Muscle layer of colon (tissue), 2 donors: Measurements from ENCODE around the gene HMG20B.

Experiments
- H3K27ac ChIP-seq: one replicate; pipeline ENCODE4 v1.7.0; 2013; ENCODE audit warnings: low read depth, mild to moderate bottlenecking, low read length, moderate library complexity
- H3K27me3 ChIP-seq, 2 donors: one replicate each; pipeline ENCODE4 v1.7.0; 2013; ENCODE audit warnings: low read length in 2 of 2, mild to moderate bottlenecking in 2 of 2; ENCODE audit not compliant: insufficient read depth in 2 of 2, control insufficient read depth in 1 of 2
- H3K36me3 ChIP-seq: one replicate; pipeline ENCODE4 v1.7.0; 2013; ENCODE audit warnings: mild to moderate bottlenecking, low read length; ENCODE audit not compliant: insufficient read depth
- H3K4me1 ChIP-seq: one replicate; pipeline ENCODE4 v1.7.0; 2013; ENCODE audit warnings: mild to moderate bottlenecking, low read length; ENCODE audit not compliant: insufficient read depth
- H3K4me3 ChIP-seq, 2 donors: one replicate each; pipeline ENCODE4 v1.7.0; 2013; ENCODE audit warnings: low read length in 2 of 2, low read depth in 1 of 2, mild to moderate bottlenecking in 1 of 2, moderate library complexity in 1 of 2
- H3K9ac ChIP-seq: one replicate; pipeline ENCODE4 v1.7.0; 2013; ENCODE audit warnings: low read length
- H3K9me3 ChIP-seq: one replicate; pipeline ENCODE4 v1.7.0; 2013; ENCODE audit warnings: mild to moderate bottlenecking, low read length
- donor health status: abdominal sarcoma.
- donor health status: Adenocarcinoma of cecum.

HMG20B gene

DNA sequence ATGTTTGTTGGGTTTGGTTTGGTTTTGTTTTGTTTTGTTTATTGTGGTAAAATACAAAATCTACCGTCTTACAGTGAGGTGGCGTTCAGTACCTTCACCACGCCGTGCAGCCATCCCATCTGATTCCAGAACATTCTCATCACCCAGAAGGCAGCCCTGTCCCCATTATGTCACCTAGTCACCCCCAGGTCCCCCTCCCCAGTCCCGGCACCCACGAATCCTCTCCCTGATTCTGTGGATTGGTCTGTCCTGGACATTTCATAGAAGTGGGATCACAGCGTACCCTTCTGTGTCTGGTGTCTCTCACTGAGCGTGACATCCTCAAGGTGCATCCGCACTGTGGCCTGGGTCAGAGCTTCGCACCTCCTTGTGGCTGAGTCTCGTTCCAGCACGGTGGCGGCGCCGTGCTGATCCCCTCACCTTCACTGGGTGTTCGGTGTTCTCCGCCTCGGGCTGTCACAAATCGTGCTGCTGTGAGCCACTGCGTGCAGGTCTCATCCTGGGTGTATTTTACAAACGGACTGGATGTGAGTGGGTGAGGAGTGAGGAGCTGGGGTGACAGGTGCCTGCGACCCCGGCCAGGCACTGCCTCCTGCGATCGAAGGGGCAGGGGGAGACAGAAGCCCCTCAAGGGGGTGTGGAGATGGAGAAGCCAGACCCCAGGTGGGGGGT, 34.4 kb upstream of the HMG20B start:
- no peak overlapping the region for H3K27ac ChIP-seq
- H3K4me1 ChIP-seq, result no peaks in the 10 kb centered on the region
- H3K27me3 ChIP-seq, result no peaks in the 10 kb centered on the region
- peaks cover 18% of the 10 kb centered on the region for H3K36me3 ChIP-seq
- no peak overlapping the region for H3K4me3 ChIP-seq
- H3K9me3 ChIP-seq, result no peaks in the 10 kb centered on the region
- H3K9ac ChIP-seq, result no peak overlapping the region

DNA sequence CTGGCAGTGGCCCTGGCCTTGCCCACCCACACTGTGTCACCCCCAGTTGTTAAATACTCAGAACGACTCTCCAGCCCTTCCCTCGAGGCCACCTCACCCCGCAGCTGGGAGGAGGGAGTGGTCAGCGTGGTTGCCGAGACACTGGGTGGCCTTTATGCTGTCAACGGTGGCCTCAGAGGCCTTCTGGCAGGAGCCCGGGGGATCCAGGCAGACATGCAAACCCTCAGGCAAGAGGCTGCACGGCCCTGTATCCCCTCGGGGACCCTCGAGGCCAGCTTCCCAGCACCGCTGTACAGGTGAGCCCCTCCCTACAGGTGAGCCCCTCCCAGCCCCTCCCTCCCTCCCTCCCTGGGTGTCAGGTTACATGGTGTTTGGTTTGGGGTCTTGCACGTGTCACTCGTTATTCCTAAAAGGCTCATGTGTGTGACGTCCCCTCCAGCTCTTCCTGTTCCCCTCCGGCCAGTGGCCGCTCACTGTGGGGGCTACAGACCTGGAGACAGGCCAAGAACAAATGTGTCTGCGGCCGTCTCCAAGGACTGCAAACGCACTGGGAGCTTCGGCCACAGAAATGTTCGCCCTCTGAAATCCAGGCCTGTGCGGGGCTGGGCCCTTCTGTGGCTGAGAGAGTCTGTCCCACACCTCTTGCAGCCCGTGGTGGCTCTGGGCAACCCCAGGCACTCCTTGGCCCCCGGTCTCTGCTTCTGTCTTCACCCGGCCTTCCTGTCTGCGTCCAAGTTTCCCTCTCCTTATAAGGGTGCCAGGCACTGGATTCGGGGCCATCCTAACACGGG, 33.6 kb upstream of the HMG20B start, which contains the start of gene TEKTIP1:
TEKTIP1 (plus strand) TSS at position 210 of the 791 bp plus-strand sequence; CDS start at position 214, 4 bp downstream.
- no peaks in the 10 kb centered on the region for H3K9me3 ChIP-seq
- no peaks in the 10 kb centered on the region for H3K27me3 ChIP-seq
- H3K36me3 ChIP-seq, result peaks cover 14% of the 10 kb centered on the region
- no peaks in the 10 kb centered on the region for H3K4me1 ChIP-seq
- no peak within 1 kb of the TSS for H3K27ac ChIP-seq
- no peak within 1 kb of the TSS for H3K4me3 ChIP-seq
- no peak within 1 kb of the TSS for H3K9ac ChIP-seq

GRCh38 chr19:3539756-3540118, 33.0 kb upstream of the HMG20B start:
- H3K27ac ChIP-seq, result no peak overlapping the region

GRCh38 chr19:3543150-3544057, 29.3 kb upstream of the HMG20B start:
- Histone ChIP-seq H3K36me3 (peaks cover 4% of the 10 kb centered on the region), H3K9me3 (no peaks in the 10 kb centered on the region), H3K4me3 (no peak overlapping the region), H3K27ac (no peak overlapping the region), H3K27me3 (no peaks in the 10 kb centered on the region), H3K9ac (no peak overlapping the region), H3K4me1 (no peaks in the 10 kb centered on the region)

More at GRCh38 chr19:3539756-3540118, 33.0 kb upstream of the HMG20B start:
- H3K4me3 ChIP-seq, result no peak overlapping the region
- no peaks in the 10 kb centered on the region for H3K9me3 ChIP-seq
- H3K27me3 ChIP-seq, result no peaks in the 10 kb centered on the region
- H3K9ac ChIP-seq, result no peak overlapping the region
- H3K4me1 ChIP-seq, result no peaks in the 10 kb centered on the region
- peaks cover 14% of the 10 kb centered on the region for H3K36me3 ChIP-seq

DNA sequence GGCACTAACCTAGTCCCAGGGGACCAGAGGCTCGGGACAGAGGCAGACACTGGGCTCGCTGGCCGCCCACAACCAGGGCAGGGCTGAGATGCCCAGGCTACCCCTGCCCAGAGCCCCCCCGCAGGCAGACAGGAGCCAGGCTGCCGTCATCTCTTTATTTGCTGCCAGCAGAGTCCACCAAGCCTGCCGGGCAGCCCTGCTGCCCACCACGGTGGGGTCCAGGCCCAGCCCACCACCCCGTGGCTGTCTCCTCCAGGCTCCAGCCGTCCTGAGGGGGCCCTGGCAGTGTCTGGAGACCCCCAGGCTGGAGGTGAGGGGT, 28.7 kb upstream of the HMG20B start:
- Histone ChIP-seq H3K9me3 (no peaks in the 10 kb centered on the region), H3K9ac (no peak overlapping the region), H3K27me3 (no peaks in the 10 kb centered on the region), H3K36me3 (peaks cover 4% of the 10 kb centered on the region), H3K27ac (no peak overlapping the region), H3K4me3 (no peak overlapping the region), H3K4me1 (no peaks in the 10 kb centered on the region)

- Histone ChIP-seq H3K27me3 (no peaks in the 10 kb centered on the region), H3K9me3 (no peaks in the 10 kb centered on the region), H3K4me1 (no peaks in the 10 kb centered on the region), H3K9ac (no peak overlapping the region), H3K27ac (no peak overlapping the region), H3K4me3 (no peak overlapping the region), H3K36me3 (peaks cover 4% of the 10 kb centered on the region)
Measured at GRCh38 chr19:3544742-3545668, 27.7 kb upstream of the HMG20B start.

- Histone ChIP-seq H3K9me3 (no peaks in the 10 kb centered on the region), H3K27ac (no peak overlapping the region), H3K36me3 (peaks cover 4% of the 10 kb centered on the region), H3K27me3 (no peaks in the 10 kb centered on the region), H3K9ac (no peak overlapping the region), H3K4me3 (no peak overlapping the region), H3K4me1 (no peaks in the 10 kb centered on the region)
Measured at GRCh38 chr19:3545669-3546034, 27.1 kb upstream of the HMG20B start.

GRCh38 chr19:3546119-3546518, 26.6 kb upstream of the HMG20B start:
- Histone ChIP-seq H3K27ac (no peak overlapping the region), H3K9ac (no peak overlapping the region), H3K4me1 (no peaks in the 10 kb centered on the region), H3K4me3 (no peak overlapping the region), H3K9me3 (no peaks in the 10 kb centered on the region), H3K27me3 (no peaks in the 10 kb centered on the region), H3K36me3 (peaks cover 4% of the 10 kb centered on the region)

DNA sequence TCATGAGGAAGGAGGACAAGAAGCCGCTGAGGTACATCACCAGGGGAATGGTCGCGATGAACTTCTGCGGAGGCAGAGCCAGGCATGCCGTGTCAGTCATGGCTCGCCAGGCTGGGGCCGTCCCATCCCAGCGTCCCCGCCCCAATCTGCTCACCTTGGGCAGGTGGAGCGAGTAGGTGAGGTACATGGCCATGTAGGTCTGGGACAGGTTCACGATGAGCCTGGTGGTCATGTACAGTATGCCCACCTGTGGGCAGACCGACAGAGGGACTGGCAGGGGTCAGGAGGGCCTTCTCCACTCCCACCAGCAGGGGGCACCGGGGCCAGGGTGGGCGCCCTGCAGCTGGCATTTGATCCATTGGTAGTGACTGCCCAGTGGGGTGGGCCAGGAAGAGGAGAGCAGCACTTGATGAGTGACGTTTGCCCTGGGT, 25.4 kb upstream of the HMG20B start:
- Histone ChIP-seq H3K9me3 (no peaks in the 10 kb centered on the region), H3K27ac (no peak overlapping the region), H3K4me1 (no peaks in the 10 kb centered on the region), H3K4me3 (no peak overlapping the region), H3K9ac (no peak overlapping the region), H3K27me3 (no peaks in the 10 kb centered on the region), H3K36me3 (peaks cover 4% of the 10 kb centered on the region)

- H3K27me3 ChIP-seq, result no peaks in the 10 kb centered on the region
- H3K36me3 ChIP-seq, result peaks cover 4% of the 10 kb centered on the region
- no peak overlapping the region for H3K9ac ChIP-seq
- H3K27ac ChIP-seq, result no peak overlapping the region
- no peak overlapping the region for H3K4me3 ChIP-seq
- no peaks in the 10 kb centered on the region for H3K4me1 ChIP-seq
- H3K9me3 ChIP-seq, result no peaks in the 10 kb centered on the region
Measured at GRCh38 chr19:3547767-3548282, 24.9 kb upstream of the HMG20B start.
